Activated CD8-positive, alpha-beta memory T cell treated with anti-CD3 and anti-CD28 coated beads for 36 hours (primary cell): ENCODE results near the gene ST14. TPM values are rescaled to one million over a fixed set of nuclear protein-coding genes. Genes with fewer than 3 reads are reported as not detected.
"Not testable (repeated sequence)": the region's sequence is repeated elsewhere in the genome, so short reads cannot be mapped to it uniquely, and the experiment has no call there.

ENCODE experiments used
- CTCF ChIA-PET: fragments of 350-600 bp; sonication (Branson Sonifier 250); formaldehyde crosslinking; loops from one replicate; lab custom pipeline; 2021; ENCODE audit warnings: antibody characterized with exemption; lab: Charles Lee
- POLR2A ChIA-PET: fragments of 350-600 bp; sonication (Branson Sonifier 250); formaldehyde crosslinking; loops from one replicate; lab custom pipeline; 2021; ENCODE audit warnings: antibody characterized with exemption; lab: Charles Lee
- total RNA-seq, 2 experiments: library from RNA; stranded (reverse); gene quantifications; one replicate each; pipeline ENCODE4 v1.2.3, GENCODE V29; 2021

Gene ST14
- total RNA-seq, 2 experiments from 2014 or later, result 0.06 TPM; not detected in 1

DNA sequence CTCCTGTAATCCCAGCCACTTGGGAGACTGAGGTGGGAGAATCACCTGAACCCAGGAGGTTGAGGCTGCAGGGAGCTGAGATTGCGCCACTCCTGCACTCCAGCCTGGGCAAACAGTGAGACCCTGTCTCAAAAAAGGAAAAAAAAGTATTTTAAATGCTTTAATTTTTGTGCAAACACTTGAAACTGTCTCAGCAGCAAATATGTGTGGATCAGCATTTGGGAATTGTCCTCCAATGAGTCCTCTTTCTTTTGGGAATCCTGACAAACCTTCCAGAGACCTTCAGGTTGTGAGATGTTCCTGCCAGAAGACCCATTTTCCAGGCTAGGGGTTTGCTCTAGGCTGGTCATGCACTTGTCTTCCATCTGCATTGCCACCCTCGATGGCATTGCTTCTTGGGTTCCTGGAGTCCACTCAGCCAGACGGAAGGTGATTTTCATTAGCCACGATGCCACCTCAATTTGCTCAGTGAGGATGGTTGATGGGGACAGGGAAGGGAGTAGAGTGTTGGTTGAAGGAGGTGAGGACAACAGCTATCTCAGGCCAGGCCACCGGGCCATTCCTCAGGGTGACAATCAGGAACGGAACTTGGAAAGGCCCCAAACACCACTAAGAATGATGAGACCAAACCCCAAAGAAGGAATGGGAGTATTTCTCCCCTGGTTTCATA is 55.4 kb downstream of the ST14 start:
- CTCF ChIA-PET, result no interaction called here
- POLR2A ChIA-PET, result no interaction called here

- POLR2A ChIA-PET, result no interaction called here
- CTCF ChIA-PET, result no interaction called here
Measured at GRCh38 chr11:130215531-130216220, 56.1 kb downstream of the ST14 start.

DNA sequence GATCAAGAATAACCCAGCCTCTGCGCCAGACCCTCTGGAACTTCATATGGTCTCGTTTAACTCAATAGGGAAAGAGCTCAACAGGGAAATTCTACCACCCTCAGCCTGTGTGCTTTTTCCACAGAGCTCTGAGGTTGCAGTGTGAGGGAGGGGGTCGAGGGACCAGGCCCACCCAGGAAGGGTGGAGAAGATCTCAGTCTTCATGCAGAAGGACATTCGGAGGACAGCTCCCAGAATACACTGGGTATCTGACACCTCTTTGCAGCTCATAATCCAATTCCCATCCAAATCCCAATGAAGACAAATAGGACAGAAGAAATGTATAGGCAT is 56.6 kb downstream of the ST14 start:
- POLR2A ChIA-PET, result no interaction called here

DNA sequence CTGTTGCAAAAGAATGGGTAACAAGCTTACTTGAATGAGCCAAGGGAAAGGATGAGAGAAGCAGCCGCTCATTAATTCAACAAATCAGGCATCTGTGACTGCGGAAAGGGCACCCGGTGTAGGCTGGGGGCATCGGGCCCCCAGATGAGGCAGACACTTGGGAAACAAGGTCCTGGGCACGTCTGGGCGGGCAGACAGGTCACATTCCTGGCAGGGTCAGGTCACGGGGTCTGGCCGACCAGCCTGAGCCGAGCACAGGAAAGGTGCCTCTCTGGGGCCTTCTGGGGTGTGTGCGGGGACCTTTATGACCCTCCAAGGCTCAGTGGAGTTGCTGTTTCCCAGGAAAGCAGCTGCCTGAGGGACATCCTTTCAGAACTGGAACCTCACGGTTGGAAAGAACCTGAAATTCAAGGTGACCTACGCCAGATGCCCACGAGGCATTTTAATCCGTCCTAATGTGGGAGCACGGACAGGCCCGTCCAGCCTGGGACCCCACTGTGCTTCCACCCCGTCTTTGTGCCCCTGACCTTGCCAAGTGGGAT is 57.1 kb downstream of the ST14 start:
- POLR2A ChIA-PET, result no interaction called here
- CTCF ChIA-PET, result no interaction called here

More for the DNA sequence above, 56.6 kb downstream of the ST14 start:
- CTCF ChIA-PET, result no interaction called here

- ChIA-PET CTCF (no interaction called here), POLR2A (no interaction called here)
Measured at GRCh38 chr11:130217133-130218031, 57.8 kb downstream of the ST14 start.

- CTCF ChIA-PET, result no interaction called here
- POLR2A ChIA-PET, result no interaction called here
Measured at GRCh38 chr11:130218501-130219070, 59.0 kb downstream of the ST14 start.

DNA sequence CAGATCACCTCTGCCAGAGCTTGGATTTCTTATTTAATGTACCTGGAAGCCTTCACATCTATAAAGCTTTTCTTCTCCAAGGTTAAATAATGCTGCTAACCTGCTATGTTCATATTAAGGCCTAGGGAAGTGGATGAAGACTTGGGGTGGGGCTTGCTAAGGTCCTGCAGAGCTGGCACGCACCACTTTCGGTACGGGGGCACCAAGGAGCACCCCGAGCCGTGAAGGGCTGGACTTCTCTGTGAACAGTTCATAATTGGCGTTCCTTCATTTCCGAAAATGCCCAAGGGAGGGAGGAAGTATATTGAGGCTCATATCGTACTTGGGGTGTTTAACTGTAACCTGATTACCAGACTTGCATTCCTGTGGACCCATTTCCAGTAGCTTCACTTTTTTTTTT is 59.6 kb downstream of the ST14 start:
- ChIA-PET CTCF (no interaction called here), POLR2A (no interaction called here)

DNA sequence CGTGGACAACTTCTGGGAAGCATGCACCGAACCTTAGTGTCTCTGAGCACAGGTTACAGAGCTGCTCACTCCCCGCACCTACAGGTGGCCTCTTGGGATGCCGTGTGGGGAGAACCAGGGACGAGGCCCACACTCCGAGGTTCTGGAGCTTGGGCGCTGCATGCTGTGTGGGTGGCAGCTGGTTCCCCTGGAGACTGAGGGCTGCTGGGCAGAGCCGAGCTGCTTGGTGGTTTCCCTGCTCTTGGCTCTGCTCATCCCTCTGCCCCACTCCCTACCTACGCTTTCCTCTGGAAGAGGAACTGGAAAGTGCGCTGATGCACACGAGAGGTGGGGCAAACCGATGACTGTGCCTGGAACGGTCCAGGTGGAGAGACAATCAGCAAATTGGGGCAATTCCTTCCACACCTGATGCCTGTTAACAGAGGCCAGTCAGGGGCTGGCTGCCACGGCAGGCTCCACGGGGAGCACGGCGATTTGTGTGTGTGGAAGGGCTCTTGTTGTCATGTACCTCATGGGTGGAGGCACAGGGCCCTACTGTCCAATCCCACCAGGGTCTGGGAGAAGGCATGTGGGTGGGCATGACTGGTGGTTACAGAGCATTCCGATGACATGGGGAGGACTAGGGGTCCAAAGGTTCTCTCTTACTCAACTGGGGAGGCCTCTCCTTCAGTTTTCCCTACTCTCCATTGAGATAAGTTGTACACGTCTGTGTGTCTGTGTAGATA is 60.9 kb downstream of the ST14 start:
- CTCF ChIA-PET, result interaction anchor here (3.4 kb wide), 1 partner anchor 8 kb away, joined by 13 read pairs; no protein-coding TSS in a partner anchor
- POLR2A ChIA-PET, result no interaction called here

DNA sequence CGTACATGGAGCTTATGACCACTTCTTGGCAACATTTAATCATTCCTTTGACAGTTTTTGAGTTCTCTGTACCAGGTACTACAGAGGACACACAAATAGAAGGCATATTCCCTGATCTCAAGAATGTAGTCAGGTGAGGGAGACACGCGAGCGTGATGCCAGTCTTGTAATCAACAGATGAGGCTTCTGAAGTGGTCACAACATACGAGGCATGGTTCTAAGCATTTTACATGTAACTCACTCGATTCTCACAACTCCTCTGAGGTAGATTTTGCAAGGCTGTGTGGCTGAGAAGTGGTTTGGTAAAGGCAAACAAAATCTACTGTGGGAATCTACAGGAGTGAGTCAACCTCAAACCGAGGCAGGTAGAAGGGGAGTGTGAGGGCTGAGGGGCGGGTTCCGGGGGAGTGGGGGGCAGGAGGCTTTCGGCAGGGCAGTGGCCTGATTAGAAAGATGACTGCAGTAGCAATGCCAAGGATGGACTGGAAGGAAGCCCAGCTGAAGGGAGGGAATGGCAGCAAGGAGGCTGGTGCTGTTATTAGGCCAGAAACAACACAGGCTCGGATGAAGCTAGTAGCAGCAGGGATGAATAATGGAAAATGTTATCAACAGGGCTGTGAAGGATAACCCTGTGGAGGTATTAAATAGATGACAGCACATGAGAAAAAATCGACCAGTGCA is 63.8 kb downstream of the ST14 start:
- ChIA-PET CTCF (interaction anchor here (3.4 kb wide), 1 partner anchor 11 kb away, joined by 13 read pairs; no protein-coding TSS in a partner anchor), POLR2A (no interaction called here)

GRCh38 chr11:130227373-130227772 is 67.8 kb downstream of the ST14 start:
- ChIA-PET CTCF (no interaction called here), POLR2A (no interaction called here)

- POLR2A ChIA-PET, CTCF ChIA-PET: not testable (repeated sequence)
Measured at GRCh38 chr11:130233486-130233885, 73.9 kb downstream of the ST14 start.

DNA sequence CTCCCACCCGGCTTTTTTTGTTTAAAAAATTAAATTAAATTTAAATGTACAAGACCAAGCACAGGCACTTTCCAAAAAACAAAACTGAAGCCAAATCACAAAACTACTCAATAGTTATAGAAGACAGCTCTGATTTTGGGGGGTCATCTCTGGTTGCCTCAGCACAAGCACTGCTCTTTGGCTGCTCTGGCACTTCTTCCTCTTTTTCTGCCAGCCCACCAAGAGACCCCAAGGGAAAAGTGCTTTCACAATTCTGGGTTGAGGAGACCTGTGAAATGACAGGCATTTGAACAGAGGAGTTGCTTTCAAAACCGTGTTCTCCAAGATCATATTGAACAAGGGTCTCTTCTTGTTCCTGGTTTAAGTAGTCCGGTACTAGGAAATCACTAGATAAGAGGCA is 74.3 kb downstream of the ST14 start:
- CTCF ChIA-PET, POLR2A ChIA-PET: not testable (repeated sequence)

DNA sequence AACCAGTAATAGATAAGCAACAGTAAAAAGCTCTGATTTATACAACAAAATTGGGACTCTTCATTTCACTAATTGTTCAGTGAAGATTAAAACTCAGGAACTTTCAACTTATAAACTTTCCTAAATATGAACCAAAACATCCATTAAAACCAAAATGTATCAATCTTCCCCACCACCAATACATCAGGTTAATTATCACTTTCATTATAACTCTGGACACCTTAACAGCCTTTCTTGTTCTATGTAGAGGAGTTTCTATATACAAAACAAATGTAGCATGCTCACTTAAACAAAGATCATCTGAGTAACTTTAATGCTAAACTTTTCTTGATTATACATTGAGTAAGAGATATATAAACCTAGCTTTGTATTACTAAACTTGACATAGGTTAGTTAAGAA is 74.7 kb downstream of the ST14 start:
- POLR2A ChIA-PET, result no interaction called here
- CTCF ChIA-PET, result no interaction called here

GRCh38 chr11:130237282-130238006 is 77.9 kb downstream of the ST14 start:
- ChIA-PET CTCF (no interaction called here), POLR2A (no interaction called here)

- CTCF ChIA-PET, result no interaction called here
Measured at GRCh38 chr11:130241713-130242112, 82.1 kb downstream of the ST14 start.

DNA sequence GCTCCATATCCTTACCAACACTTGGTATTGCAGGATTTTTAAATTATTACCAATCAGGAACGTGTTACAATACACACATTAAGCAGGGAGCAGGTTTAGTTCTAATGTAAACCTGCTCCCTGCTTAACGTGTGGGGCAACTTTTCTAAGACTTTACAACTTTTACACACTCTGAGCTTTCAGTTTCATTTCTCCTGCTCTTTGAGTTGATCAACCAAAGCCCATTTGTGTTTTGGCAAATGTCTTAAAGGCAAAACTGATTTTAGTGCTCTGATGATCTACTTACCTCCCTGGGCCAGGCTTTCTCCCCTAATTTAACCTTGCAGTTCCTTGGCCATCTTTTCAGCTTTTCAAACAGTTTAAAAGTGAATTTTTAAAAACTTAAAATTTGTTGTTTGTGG is 84.2 kb downstream of the ST14 start:
- POLR2A ChIA-PET, result no interaction called here
- CTCF ChIA-PET, result interaction anchor here (0.6 kb wide), 1 partner anchor 11 kb away, joined by 3 read pairs; no protein-coding TSS in a partner anchor

More at GRCh38 chr11:130241713-130242112, 82.1 kb downstream of the ST14 start:
- POLR2A ChIA-PET, result no interaction called here

- CTCF ChIA-PET, result interaction anchor here (0.6 kb wide), 1 partner anchor 178 kb away, joined by 3 read pairs; no protein-coding TSS in a partner anchor
- POLR2A ChIA-PET, result no interaction called here
Measured at GRCh38 chr11:130244848-130245247, 85.3 kb downstream of the ST14 start.

GRCh38 chr11:130245375-130245774 is 85.8 kb downstream of the ST14 start:
- CTCF ChIA-PET, result interaction anchor here (0.6 kb wide), 1 partner anchor 179 kb away, joined by 3 read pairs; no protein-coding TSS in a partner anchor
- POLR2A ChIA-PET, result not testable (repeated sequence)
